ENCODE results near the gene KRTAP10-7.

DNA sequence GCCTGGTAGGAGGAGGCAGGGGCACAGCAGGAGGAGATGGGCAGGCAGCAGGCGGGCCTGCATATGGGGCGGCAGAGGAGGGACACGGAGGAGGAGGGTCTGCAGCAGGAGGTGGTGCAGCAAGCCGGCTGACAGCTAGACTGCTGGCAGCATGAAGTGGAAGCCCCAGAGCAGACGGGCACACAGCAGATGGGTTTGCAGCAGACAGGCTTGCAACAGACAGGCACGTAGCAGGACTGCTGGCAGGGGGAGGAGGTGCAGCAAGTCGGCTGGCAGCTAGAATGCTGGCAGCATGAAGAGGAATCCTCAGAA lies 20.6 kb upstream of the KRTAP10-7 start:
- TF ChIP-seq CTCF (IDR thresholded peaks at IDR 0.05 in 8 of 11, conservative IDR thresholded peaks at IDR 0.05 in 3 of 11) (no peak), POLR2A (IDR thresholded peaks at IDR 0.05) (no peak), POLR2AphosphoS5 (IDR thresholded peaks at IDR 0.05) (no peak)
